OCI-LY1 (cell line): ENCODE results near the gene TMCO2.

Source experiments
- H2AFZ ChIP-seq: fragments of 200-600 bp; sonication (generic), shearing (Covaris generic); 2 replicates; pipeline ENCODE4 v1.6.0; 2014; ENCODE audit warnings: antibody characterized with exemption, mild to moderate bottlenecking, low read length
- H3F3A ChIP-seq: fragments of 200-600 bp; sonication (generic), shearing (Covaris generic); 2 replicates; pipeline ENCODE4 v1.6.0; 2014; ENCODE audit warnings: mild to moderate bottlenecking, antibody characterized with exemption, low read length, moderate library complexity; ENCODE audit not compliant: insufficient read depth
- H3K27ac ChIP-seq: fragments of 200-600 bp; sonication (generic); 2 replicates; pipeline ENCODE4 v1.5.1; 2014; ENCODE audit warnings: low read length, mixed run types, mild to moderate bottlenecking, low read depth; ENCODE audit not compliant: poor library complexity, severe bottlenecking
- H3K27me3 ChIP-seq: fragments of 200-600 bp; sonication (generic); 2 replicates; pipeline ENCODE4 v1.6.0; 2014; ENCODE audit warnings: antibody characterized with exemption, mild to moderate bottlenecking, low read length, moderate library complexity; ENCODE audit not compliant: insufficient read depth
- H3K36me3 ChIP-seq: fragments of 200-600 bp; sonication (generic); 2 replicates; pipeline ENCODE4 v1.6.1; 2014; ENCODE audit warnings: mild to moderate bottlenecking, antibody characterized with exemption, low read length, moderate library complexity, mixed read lengths; ENCODE audit not compliant: insufficient read depth
- H3K4me1 ChIP-seq: fragments of 200-600 bp; sonication (generic); 2 replicates; pipeline ENCODE4 v1.5.1; 2014; ENCODE audit warnings: mild to moderate bottlenecking, low read length, moderate library complexity; ENCODE audit not compliant: insufficient read depth, severe bottlenecking
- H3K4me2 ChIP-seq: fragments of 200-600 bp; sonication (generic), shearing (Covaris generic); 2 replicates; pipeline ENCODE4 v1.6.1; 2014; ENCODE audit warnings: low read length
- H3K4me3 ChIP-seq: fragments of 200-600 bp; sonication (generic); 2 replicates; pipeline ENCODE4 v1.5.1; 2014; ENCODE audit warnings: low read length, low read depth, mild to moderate bottlenecking, mixed read lengths; ENCODE audit not compliant: poor library complexity, severe bottlenecking
- H3K79me2 ChIP-seq: fragments of 200-600 bp; shearing (Covaris generic); 2 replicates; pipeline ENCODE4 v1.6.1; 2016; ENCODE audit warnings: mixed run types, low read length, mixed read lengths; ENCODE audit not compliant: insufficient read depth
- H3K9ac ChIP-seq: fragments of 200-600 bp; sonication (generic), shearing (Covaris generic); 2 replicates; pipeline ENCODE4 v1.6.1; 2014; ENCODE audit warnings: mild to moderate bottlenecking, low read length, mixed read lengths
- H3K9me2 ChIP-seq: fragments of 200-600 bp; sonication (generic), shearing (Covaris generic); 2 replicates; pipeline ENCODE4 v1.6.1; 2014; ENCODE audit warnings: low read depth, mild to moderate bottlenecking, low read length, mixed read lengths
- H3K9me3 ChIP-seq: fragments of 200-600 bp; shearing (Covaris generic); 2 replicates; pipeline ENCODE4 v1.6.1; 2014; ENCODE audit warnings: low read length, mixed read lengths
- H4K20me1 ChIP-seq: fragments of 200-600 bp; sonication (generic), shearing (Covaris generic); 2 replicates; pipeline ENCODE4 v1.6.0; 2016; ENCODE audit warnings: mild to moderate bottlenecking, low read length; ENCODE audit not compliant: insufficient read depth
- EZH2 ChIP-seq: fragments of 200-600 bp; sonication (generic), shearing (Covaris generic); IDR thresholded peaks from 2 replicates; pipeline ENCODE4 v1.8.0; 2017; ENCODE audit warnings: borderline replicate concordance, mixed run types, mild to moderate bottlenecking, antibody characterized with exemption, low read length, moderate library complexity, mixed read lengths
- TF ChIP-seq, protein P1 (sequence below): fragments of 200-600 bp; sonication (generic), shearing (Covaris generic); IDR thresholded peaks from 2 replicates; pipeline ENCODE4 v1.5.1; 2017; ENCODE audit warnings: mild to moderate bottlenecking, antibody characterized with exemption, low read length, moderate library complexity, mixed read lengths

TMCO2 gene

DNA sequence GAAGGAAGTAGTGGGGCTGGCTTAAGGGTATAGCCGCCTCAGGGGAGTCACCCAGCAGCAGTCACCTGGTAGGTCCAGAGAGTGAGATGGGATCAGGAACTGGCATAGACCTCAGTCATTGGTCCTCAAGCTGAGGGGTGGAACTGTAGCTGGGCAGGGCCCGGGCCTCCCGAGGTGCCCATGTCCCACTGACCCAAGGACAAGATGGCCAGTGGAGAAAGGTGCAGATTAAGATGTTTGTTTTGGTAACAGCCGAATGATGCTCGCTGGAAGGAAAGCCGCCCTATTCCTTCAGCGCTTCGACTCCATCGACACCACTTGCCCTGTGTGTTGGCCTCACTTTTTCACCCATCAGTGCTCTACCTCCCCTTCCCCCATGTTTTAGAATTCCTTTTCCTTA is 52.9 kb downstream of the TMCO2 start:
- H3K79me2 ChIP-seq, result no peaks in the 10 kb centered on the region
- no peaks in the 10 kb centered on the region for H3K9me3 ChIP-seq
- no peak overlapping the region for H2AFZ ChIP-seq
- no peaks in the 10 kb centered on the region for H3F3A ChIP-seq
- H3K4me2 ChIP-seq, result no peak overlapping the region
- H3K27me3 ChIP-seq, result no peaks in the 10 kb centered on the region
- H3K36me3 ChIP-seq, result no peaks in the 10 kb centered on the region
- no peaks in the 10 kb centered on the region for H3K4me1 ChIP-seq
- no peak overlapping the region for H3K9ac ChIP-seq
- H3K9me2 ChIP-seq, result no peaks in the 10 kb centered on the region
- H3K4me3 ChIP-seq, result no peak overlapping the region
- no peak overlapping the region for H3K27ac ChIP-seq
- H4K20me1 ChIP-seq, result no peaks in the 10 kb centered on the region
- TF ChIP-seq, protein P1, sequence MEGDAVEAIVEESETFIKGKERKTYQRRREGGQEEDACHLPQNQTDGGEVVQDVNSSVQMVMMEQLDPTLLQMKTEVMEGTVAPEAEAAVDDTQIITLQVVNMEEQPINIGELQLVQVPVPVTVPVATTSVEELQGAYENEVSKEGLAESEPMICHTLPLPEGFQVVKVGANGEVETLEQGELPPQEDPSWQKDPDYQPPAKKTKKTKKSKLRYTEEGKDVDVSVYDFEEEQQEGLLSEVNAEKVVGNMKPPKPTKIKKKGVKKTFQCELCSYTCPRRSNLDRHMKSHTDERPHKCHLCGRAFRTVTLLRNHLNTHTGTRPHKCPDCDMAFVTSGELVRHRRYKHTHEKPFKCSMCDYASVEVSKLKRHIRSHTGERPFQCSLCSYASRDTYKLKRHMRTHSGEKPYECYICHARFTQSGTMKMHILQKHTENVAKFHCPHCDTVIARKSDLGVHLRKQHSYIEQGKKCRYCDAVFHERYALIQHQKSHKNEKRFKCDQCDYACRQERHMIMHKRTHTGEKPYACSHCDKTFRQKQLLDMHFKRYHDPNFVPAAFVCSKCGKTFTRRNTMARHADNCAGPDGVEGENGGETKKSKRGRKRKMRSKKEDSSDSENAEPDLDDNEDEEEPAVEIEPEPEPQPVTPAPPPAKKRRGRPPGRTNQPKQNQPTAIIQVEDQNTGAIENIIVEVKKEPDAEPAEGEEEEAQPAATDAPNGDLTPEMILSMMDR, result no peak
- TF ChIP-seq EZH2, result no peak

DNA sequence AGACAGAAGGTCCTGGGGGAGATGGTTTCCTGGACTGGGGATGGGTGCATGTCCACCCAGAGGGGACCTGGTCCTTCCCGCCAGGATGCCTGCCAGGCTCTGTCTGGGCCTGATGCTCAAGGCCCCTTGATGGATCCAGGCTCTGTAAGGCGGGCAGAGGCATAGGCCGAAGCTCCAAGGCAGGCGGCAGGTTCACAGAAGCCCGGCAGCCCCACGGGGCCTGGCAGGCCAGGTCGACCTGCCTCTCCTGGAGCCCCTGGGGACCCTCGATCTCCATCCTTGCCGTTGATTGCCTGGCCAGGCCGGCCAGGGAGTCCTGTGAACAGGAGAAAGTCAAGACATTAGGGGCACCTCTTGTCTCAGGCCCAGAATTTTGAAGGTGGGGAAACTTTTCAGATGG is 53.3 kb downstream of the TMCO2 start:
- no peak overlapping the region for H3K9ac ChIP-seq
- no peaks in the 10 kb centered on the region for H3K4me1 ChIP-seq
- H3K9me3 ChIP-seq, result no peaks in the 10 kb centered on the region
- H3F3A ChIP-seq, result no peaks in the 10 kb centered on the region
- no peaks in the 10 kb centered on the region for H3K79me2 ChIP-seq
- H2AFZ ChIP-seq, result no peak overlapping the region
- no peaks in the 10 kb centered on the region for H3K36me3 ChIP-seq
- H3K27me3 ChIP-seq, result no peaks in the 10 kb centered on the region
- H3K4me2 ChIP-seq, result no peak overlapping the region
- H3K4me3 ChIP-seq, result no peak overlapping the region
- H3K9me2 ChIP-seq, result no peaks in the 10 kb centered on the region
- TF ChIP-seq, protein P1, result no peak
- TF ChIP-seq EZH2, result no peak
- no peaks in the 10 kb centered on the region for H4K20me1 ChIP-seq
- no peak overlapping the region for H3K27ac ChIP-seq
